Stimulated activated naive CD4-positive, alpha-beta T cell treated with Interleukin-2 at 50 U/mL for 16 hours (primary cell): ENCODE data around the gene TMEM223.
A peak's percentile ranks its signal among the peaks of the same experiment; 100 is the strongest.
"Not testable (repeated sequence)": the region's sequence is repeated elsewhere in the genome, so short reads cannot be mapped to it uniquely, and the experiment has no call there.

Experiments used
- DNase-seq: peaks from one replicate; lab custom pipeline; 2025; lab: John Stamatoyannopoulos, UW

The TMEM223 gene

DNA sequence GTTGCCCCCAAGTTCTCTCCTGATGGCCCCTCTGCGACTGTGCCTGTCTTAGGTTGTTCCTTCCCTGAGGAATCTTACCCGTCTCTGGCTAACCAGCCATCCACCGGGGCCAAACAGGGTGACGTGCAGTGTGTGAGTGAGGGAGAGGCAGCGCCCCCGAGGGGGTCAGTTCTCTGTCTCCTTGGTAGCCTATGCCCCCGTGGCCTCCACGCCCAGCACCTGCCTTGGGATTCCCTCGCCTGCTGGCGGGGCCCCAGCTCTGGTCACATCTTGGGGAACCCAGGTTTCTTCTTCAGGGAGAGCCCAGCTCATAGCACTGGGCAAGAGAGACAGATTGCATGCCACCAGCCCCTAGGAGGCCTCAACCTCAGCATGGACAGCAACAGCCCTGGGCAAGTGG lies 7.7 kb upstream of the TMEM223 start:
- no peak for DNase-seq

DNA sequence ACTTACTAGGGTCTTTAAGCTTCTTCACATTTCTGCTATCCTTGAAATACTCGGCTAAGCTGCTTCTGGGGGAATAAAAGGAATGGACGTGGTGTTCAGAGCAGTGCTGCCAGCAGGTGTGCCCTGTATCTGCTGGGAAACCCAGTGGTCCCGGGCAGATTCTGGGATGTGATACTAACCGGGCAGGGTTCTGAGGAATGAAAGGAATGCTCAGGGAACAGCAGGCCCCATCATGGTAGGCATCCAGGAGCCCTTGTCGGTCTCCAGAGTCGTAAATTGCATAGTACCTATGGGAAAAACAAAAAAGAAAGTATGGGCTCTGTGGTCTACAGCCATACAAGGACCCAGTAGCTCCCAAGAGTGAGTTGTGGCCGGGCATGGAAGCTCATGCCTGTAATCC lies 4.5 kb upstream of the TMEM223 start:
- no peak for DNase-seq

DNA sequence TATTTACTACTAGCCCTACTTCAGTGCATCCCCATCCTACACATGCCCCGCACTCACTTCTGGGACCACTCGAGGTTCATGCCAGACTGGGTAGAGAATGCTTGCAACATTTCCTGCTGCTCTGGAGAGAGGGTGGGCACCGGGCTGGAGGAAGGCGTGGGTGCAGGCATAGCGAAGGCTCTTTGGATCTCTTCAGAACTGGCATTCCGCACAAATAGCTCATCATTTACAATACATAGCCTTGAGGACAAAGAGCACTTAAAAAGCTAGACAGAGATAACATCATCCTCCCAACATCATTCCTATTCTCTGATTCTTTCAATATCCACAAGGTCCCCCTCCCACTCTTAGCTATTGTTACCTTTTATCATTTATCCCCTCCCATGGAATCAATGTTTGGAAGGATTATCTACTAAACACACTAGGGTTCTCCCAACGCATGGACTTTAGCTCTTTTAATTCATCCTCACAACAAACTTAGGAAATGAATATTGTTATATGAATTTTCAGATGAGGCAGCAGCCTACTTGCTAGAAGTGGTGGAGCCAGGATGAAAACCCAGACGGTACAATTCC lies 2.5 kb upstream of the TMEM223 start:
- no peak for DNase-seq

DNA sequence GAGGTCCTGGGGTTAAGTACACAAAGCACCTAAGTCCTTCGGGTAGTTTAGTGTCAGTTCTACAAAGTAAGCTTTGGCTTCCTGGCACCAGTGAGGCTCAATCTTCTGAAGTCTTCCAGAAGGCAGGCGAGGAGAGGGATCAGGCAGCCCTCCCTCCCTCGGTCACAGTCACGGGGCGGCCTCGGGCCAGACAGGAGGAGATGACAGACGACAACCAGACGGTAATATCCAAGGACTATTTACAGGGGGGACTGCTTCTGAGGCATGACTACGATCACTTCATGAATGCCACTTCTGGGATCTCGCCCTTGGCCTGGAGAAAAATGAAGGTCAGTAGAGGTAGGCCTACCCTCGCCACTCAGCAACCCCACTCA lies 383 bp upstream of the TMEM223 start:
- DNase-seq: no peak

DNA sequence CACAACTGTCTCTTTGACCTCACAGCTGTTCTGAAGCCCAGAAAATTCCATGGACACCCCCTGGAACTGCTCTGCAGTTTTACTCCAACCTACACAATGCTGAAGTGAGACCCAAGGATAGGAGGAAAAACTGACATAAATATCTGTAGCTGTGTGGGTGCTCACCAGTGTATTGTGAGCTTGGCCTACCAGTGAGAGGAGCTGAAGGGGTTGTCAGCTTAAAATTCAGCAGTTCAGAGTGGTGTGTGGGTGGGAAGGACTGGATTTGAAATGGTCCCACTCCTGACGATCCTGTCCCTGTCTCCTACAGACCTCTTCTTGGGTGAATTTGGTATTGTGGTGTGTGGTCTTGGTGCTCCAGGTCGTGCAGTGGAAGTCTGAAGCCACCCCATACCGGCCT lies 2.2 kb downstream of the TMEM223 start:
- DNase-seq: no peak

DNA sequence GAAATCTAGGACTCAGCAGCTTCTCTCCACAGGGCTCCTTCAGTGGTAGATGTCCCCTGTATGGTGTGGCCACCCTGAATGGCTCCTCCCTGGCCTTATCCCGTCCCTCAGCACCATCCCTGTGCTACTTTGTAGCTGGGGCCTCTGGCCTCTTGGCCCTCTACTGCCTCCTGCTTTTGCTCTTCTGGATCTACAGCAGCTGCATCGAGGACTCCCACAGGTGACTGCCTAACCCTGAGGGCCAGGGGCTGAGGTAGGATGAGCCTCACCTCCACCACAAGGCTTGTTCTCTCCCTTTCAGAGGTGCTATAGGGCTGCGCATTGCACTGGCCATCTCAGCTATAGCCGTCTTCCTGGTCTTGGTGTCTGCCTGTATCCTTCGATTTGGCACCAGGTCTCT lies 2.8 kb downstream of the TMEM223 start:
- DNase-seq: no peak

DNA sequence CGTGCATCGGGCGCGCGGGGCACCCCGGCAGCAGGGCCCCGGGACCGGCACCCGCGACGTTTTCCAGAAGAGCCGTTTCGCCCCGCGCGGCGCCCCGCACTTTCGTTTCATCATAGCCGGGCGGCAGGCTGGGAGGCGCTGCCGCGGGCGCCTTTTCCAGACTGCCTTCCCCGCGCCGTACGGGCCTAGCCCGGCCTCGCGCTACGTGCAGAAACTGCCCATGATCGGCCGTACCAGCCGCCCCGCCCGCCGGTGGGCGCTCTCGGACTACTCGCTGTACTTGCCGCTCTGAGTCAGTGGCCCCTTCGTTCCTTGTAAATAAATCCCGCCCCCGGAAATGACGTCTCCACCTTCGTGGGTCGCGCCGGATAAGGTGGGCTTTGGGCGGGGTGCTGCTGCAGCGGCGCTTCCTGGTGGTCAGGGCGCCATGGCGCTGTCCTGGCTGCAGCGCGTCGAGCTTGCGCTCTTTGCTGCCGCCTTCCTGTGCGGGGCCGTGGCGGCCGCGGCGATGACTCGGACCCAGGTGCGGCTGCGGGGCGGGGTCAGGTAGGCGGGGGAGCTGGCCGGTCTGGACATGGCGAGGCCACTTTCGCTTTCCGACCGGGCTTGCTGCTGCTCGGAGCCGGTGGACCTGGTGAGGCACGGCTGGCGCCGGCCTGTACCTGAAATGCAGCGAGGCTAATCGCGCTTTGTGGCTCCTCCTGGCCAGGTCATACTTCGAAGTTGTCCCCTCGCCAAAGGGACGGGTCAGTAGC lies 4.6 kb downstream of the TMEM223 start, which contains the start of gene TMEM179B:
Gene TMEM179B, plus strand, starts transcription at position 398 of the 755 bp plus-strand sequence. Its CDS starts 30 bp downstream, at position 428.
- peak; percentile 97 for DNase-seq

DNA sequence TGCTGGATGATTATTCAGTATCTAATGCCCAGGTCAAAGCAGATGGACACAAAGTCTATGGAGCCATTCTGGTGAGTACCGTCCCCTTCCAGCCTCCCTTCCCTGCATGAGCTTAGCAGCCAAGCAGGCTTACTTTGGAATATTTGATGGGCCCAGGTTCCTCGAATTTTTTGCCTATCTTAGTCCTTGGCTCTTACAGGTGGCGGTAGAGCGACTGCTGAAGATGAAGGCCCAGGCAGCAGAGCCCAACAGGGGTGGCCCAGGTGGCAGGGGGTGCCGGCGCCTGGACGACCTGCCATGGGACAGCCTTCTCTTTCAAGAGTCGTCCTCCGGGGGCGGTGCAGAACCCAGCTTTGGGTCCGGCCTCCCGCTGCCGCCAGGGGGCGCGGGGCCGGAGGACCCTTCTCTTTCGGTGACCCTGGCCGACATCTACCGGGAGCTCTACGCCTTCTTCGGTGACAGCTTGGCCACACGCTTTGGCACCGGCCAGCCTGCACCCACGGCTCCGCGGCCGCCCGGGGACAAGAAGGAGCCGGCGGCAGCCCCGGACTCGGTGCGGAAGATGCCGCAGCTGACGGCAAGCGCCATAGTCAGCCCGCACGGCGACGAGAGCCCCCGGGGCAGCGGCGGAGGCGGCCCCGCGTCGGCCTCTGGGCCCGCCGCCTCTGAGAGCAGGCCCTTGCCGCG lies 5.3 kb downstream of the TMEM223 start:
- DNase-seq: peak; percentile 79

DNA sequence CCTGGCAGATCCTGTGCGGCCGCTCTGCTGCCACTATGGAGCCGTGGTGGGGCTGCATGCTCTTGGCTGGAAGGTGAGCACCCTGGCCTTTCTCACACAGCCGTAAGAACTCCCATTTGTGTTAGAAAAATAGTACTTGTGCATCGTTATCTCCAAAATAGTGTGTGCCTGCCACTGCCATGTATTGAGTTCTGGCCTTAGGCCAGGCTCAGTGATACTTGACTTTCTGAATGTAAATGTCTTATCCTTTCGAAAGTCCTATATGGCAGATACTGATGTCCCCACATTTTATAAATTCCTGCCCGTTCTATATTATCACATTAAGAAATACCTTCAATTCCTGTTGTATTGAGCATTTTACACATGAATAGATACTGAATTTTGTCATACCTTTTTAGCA lies 9.1 kb downstream of the TMEM223 start:
- DNase-seq: no peak

DNA sequence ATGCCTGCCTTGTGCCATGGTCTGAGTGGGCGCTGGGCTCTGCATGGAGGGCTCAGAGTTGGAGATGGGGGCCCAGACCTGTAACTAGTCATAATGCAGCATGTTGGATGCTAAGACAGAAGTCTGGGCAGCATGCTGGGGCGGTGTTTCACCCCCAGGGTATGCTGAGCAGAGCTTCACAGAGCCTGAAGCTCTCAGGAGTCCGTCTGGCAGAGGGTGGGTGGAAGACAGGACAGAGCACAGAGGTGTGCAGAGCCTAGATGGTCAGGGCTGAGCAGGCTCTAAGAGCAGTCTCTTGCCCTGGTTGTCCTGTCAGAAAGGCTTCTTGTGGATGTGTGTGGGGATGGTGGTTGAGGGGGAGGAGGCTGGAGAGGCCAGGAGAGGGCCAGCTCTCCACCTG lies 13.4 kb downstream of the TMEM223 start:
- DNase-seq: no peak

DNA sequence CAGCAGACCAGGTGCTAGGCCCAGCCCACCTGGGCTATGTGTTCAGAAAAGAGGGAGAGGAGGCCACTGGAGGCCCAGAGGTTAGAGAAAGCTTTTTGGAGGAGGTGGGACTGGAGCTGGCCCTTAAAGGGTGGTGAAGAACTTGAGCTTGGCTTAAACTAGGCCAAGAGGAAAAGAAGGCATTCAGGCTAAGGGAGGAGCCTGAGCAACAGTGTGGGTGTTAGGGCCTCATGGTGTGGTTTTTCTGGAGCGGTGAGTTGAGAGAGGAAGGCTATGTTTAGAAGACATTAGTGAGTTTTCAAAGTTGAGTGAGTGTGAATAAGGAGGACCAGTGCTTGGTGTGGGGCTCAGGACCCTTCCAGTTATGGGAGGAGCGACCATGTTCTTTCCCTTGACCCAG lies 14.4 kb downstream of the TMEM223 start:
- no peak for DNase-seq

DNA sequence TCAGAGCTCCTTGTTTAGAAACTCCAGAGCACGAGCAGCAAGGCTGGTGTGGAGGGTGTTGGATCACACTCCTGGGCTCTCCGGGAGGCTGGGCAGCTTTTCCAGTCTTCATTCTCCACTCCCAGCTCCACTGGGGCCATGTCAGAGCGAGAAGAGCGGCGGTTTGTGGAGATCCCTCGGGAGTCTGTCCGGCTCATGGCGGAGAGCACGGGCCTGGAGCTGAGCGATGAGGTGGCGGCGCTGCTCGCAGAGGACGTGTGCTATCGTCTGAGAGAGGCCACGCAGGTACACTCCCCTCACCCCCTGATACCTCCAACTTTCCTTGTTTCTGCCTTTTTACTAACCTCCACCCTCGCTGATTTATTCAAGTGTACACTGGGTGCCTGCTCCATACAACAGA lies 16.2 kb downstream of the TMEM223 start:
- DNase-seq: no peak

DNA sequence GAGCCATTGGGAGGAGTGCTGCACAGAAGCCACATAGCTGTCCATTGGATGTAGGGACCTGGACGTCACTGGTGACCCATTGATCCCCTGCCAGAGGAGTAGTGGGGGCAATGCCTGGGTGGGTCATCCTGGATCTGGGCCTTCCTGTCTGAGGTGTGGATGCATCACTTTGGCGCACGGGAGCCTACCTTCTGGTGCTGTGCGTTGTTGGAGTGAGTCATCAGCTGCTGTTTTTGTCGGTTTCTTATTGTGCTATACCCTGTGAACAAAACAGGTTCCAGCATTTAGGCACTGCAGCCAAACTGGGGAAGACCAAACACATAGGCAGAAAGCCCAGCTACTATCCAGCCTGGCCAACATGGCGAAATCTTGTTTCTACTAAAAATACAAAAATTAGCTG lies 17.4 kb downstream of the TMEM223 start:
- DNase-seq: no peak

DNA sequence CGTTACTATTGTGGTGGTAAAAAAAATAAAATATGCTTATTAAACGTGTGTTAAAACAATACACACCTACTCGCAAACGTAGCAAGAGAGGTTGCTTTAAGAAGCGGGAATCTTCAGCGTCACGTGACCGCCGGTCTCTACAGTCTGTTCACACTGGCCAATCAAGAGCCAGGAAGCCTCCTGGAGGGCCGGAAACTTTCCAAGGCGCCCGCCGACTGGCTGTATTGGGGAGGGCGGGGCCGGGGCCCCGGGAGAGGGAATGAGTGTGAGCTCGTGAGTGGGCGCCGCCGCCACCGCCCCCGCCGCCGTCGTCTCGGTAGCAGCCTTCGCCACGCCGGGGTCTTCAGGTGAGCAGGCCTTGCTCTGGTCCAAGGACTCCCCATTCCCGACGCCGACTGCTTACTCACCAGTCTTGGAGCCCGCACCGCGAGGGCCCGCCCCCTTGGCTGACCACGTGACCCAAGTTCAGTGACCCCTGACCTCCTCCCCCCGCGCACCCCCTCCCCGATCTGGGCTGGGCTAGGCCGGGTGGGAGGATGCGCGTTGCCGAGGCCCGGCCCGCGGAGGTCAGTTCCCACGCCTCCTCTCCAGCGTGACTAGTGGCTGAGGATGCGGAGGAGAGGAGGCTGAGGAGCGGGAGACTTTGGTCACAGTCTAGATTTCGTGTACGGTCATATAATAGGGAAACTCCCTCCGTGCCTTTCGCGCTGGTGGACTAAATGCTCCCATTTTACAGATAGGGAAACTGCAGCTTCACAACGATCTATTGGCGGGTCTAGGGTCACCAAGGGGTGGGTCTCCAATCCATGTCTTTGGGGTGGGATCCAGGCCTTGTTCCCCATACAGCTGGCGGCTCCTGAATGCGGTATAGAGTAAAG lies 20.4 kb downstream of the TMEM223 start, which contains the start of gene TAF6L:
Gene TAF6L, plus strand, starts transcription at position 253 of the 878 bp plus-strand sequence. CDS start 4,388 bp downstream, outside the sequence.
- DNase-seq: peak; percentile 95

DNA sequence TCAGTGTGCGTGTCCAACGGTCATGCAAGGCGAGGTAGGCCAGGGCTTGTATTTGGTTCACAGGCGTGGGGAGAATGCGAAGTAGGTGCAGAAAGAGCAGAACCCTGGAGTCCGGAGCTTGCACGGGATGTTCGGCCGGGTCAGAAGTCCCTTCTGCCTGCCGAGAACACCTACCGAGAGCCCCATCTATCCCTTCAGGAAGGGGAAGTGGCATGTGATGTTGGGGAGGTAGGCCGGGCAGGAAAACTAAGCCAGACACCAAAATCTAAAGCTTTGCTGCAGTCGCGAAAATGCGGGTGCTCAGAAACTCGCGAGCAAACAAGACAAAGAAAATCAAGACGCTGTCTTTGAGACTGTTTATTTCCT lies 21.0 kb downstream of the TMEM223 start:
- no peak for DNase-seq

DNA sequence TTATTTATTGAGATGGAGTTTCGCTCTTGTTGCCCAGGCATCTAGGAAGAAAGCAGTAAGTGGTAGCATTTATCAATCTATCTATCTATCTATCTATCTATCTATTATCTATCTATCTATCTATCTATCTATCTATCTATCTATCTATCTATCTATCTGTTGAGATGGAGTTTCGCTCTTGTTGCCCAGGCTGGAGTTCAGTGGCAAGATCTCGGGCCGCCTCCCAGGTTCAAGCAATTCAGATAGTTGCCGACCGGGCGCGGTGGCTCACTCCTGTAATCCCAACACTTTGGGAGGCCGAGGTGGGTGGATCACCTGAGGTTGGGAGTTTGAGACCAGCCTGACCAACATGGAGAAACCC lies 31.0 kb downstream of the TMEM223 start:
- DNase-seq: not testable (repeated sequence)

DNA sequence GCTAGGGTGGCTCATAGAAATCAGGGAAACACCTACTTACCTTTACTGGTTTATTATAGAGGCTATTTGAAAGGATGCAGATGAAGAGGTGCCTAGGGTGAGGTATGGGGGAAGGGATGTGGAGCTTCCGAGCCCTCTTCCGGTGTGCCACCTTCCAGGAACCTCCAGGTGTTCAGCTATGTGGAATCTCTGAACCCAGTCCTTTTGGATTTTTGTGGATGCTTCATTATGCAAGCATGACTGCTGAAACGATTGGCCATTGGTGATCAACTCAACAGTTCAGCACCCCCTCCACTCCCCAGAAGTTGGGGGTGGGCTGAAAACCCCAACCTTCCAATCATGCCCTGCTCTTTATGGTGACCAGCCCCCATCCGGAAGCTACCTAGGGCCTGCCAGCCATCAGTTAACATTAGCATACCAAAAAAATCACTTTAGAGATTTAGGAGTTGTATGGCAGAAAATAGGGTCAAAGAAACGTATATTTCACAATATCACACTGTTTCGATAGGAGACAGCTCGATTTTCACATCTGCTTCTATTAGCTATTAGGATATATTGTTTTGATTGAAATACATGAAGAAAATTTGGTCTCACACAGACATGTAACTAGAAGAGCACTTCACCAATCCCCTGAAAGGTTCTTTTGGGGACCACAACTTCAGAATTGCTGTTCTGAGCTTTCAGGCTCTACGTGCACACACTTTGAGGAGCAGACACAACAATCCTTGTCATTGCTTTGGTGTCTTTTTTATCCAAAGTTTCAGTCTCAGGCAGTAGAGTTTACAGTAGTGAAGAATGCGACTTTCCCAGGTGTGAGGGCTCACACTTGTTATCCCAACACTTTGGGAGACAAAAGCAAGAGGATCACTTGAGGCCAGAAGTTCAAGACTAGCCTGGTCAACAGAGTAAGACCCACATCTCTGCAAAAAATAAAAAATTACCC lies 33.7 kb downstream of the TMEM223 start:
- no peak for DNase-seq

DNA sequence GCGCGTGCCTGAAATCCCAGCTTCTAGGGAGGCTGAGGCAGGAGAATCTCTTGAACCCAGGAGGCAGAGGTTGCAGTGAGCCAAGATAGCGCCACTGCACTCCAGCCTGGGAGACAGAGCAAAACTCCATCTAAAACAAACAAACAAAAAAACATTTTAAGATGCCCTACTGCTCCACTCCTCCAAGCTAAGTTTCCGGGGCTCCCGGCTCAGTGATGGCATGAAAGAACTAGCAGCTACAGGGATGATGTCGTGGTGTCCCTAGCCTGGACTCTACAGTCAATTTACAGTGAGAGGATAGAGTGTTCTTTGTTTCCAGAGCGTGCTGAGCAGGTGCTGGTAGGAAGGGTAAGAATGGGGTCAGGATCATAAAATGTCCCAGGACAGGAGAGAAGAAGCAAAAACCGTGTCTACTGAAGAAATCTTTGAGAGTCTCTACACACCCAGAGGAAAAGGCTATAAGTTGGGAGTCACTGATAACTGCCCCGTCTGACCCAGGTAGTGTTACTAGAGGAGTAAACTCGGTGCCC lies 36.7 kb downstream of the TMEM223 start:
- DNase-seq: no peak

DNA sequence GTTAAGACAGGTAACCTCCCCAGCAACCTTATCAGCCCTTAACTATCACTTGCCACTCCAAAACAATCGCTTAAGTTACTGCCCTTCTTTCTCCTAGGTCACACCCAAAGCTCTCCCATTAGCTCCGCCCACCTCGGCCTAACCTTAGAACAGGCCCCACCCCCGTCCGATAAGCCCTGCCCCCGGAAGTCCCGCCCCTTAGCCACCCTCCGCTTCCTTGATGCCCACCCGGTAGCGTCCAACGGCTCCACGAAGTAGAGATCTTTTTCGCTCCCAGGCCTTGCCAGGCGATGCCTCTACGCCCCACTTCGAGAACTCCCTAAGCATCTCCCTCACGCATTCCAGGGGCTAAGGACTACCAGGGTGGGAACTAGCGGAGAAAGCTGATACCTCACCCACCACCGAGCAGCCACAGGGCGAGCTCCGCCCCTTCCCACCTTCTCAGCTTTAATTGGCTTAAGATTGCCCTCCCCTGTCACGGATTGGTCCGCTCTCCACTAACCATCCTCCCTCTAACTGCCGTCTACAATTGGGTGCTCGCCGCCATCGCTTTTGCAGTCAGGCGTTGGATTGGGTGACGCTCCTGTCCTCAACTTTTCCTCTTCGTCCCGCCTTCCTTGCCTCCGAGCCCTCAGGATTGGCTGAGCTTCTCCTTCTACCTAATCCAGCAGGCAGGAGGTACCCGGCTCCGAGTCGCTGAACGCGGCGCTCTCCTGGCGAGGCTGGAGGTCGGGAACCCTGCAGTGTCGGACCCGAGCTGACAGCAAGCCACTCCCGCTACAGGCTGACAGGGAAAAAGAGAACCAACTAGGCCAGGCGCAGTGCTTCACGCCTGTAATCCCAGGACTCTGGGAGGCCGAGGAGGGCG lies 37.8 kb downstream of the TMEM223 start, which contains the start of gene ZBTB3:
Gene ZBTB3, minus strand, starts transcription at position 425 of the 868 bp plus-strand sequence. CDS start 496 bp downstream, outside the sequence.
- DNase-seq: peak; percentile 97
